ENCODE data around the gene CCL7. TPM values are rescaled to one million over a fixed set of nuclear protein-coding genes. Genes with fewer than 3 reads are reported as not detected.

CCL7 gene
- total RNA-seq, 1 donor from 2014 or later, result not detected

DNA sequence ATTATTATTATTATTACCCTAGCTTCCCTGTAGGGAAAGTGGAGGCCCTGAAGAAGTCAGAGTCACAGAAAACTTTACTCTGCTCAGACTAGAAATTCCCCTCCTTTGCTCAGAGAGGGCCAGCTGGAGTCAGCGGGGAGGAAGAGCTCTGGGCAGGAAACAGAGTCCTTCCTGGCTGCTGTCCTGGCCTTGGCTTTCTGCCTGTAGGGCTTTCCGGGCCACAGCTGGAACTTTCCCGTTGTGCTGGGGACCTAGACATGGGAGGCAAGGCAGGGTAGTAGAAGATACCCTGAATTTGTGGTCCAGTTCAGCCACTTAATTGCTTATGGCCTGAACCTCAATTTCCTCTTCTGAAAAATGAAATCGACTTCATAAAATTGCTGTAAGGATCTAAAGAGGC is 29.0 kb upstream of the CCL7 start:
- TF ChIP-seq, protein P1, sequence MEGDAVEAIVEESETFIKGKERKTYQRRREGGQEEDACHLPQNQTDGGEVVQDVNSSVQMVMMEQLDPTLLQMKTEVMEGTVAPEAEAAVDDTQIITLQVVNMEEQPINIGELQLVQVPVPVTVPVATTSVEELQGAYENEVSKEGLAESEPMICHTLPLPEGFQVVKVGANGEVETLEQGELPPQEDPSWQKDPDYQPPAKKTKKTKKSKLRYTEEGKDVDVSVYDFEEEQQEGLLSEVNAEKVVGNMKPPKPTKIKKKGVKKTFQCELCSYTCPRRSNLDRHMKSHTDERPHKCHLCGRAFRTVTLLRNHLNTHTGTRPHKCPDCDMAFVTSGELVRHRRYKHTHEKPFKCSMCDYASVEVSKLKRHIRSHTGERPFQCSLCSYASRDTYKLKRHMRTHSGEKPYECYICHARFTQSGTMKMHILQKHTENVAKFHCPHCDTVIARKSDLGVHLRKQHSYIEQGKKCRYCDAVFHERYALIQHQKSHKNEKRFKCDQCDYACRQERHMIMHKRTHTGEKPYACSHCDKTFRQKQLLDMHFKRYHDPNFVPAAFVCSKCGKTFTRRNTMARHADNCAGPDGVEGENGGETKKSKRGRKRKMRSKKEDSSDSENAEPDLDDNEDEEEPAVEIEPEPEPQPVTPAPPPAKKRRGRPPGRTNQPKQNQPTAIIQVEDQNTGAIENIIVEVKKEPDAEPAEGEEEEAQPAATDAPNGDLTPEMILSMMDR (IDR thresholded peaks at IDR 0.05), result no peak
- no peak overlapping the region for H3K4me3 Mint-ChIP-seq (ENCODE audit: unreplicated experiment)
- DNase-seq (ENCODE audit: extremely low spot score, unreplicated experiment), result no peak

DNA sequence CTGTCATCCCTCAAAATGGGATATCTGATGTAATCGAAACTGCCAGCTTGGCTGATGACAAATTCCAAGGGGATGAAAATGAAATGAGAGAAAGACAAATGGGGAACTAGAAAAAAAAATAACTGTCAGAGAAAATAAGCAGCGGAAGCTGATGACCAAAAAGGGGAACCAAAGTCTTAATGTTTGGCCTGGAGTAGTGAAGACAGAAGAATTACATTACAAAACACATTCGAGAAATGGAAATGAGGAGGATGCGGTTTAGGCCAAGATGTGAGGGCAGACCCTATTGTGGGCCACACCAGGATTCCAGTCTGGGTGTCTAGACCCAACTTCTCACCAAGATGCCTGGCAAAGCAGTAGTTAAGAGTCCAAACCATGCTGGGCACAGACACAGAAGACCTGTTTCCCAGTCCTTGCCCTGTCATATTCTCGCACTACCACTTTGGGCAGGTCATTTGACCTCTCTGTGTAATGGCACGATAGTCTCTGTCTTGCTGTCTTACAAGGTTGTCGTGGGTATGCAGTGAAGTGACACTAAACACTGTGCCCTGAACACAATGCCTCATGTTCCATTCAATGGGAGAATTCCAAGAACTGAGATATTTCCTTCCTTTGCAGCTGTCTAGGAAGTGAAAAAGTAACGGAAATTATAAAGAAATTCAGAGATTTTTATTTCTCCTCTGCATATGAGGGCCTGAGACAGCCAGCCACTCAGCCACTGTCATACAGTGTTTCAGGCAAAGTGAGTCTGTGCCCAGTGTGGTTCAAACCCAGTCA is 27.2 kb upstream of the CCL7 start:
- DNase-seq (ENCODE audit: extremely low spot score, unreplicated experiment), result no peak
- Mint-ChIP-seq H3K9me3 (ENCODE audit: unreplicated experiment) (no peaks in the 10 kb centered on the region), H3K27ac (ENCODE audit: unreplicated experiment) (peak overlapping the region; percentile 9), H3K4me3 (ENCODE audit: unreplicated experiment) (no peak overlapping the region), H3K4me1 (ENCODE audit: unreplicated experiment) (peaks cover 44% of the 10 kb centered on the region), H3K36me3 (ENCODE audit: unreplicated experiment) (no peaks in the 10 kb centered on the region), H3K27me3 (ENCODE audit: unreplicated experiment) (no peaks in the 10 kb centered on the region)
- TF ChIP-seq, protein P1 (IDR thresholded peaks at IDR 0.05), result no peak

More for the DNA sequence above, 29.0 kb upstream of the CCL7 start:
- Mint-ChIP-seq H3K27ac (ENCODE audit: unreplicated experiment) (peak overlapping the region; percentile 46), H3K36me3 (ENCODE audit: unreplicated experiment) (no peaks in the 10 kb centered on the region), H3K4me1 (ENCODE audit: unreplicated experiment) (peaks cover 56% of the 10 kb centered on the region), H3K27me3 (ENCODE audit: unreplicated experiment) (no peaks in the 10 kb centered on the region), H3K9me3 (ENCODE audit: unreplicated experiment) (no peaks in the 10 kb centered on the region)

DNA sequence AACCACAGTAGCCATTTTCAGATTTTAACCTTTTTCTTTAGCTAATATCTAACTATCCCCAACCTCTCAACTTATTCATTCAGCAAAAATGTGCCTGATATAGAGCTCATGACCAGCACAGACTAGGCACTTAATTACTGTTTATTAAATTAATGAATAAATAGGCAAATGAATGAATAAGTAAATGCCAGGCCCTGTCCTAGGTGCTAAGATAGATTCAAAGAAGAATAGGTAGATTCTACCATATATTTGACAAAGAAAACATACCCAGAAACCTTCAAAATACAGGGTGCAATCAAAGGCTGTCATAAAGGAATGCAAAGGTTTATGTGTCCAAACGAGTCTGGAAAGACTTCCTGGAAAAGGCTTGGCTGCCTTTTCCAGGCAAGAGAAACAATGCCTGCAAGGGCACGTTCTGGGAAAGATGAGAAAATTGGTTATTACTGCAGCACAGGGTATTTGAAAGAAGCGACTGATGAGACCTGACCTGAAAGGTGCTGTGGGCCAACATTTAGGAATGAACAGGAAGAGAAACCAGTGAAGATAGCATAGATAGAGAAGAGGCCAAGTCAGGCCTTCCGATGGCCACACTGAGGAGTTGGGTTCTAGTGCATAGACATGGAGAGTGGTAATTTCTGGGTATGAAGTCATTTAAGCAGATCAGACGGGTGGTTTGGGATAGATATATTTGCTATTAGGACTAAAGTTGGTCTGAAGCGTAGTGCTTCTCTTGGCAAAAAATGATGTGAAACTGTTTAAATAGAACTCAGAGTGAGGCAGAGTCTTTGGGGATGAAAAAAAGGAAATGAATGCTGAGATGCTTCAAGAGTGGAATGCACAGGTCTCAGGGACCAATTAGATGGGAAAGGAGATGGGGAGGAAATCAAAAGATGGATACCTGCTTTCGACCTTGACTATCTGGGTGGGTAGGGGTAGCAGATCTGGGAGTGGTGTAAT is 26.4 kb upstream of the CCL7 start:
- DNase-seq (ENCODE audit: extremely low spot score, unreplicated experiment), result no peak
- peaks cover 46% of the 10 kb centered on the region for H3K4me1 Mint-ChIP-seq (ENCODE audit: unreplicated experiment)
- TF ChIP-seq, protein P1 (IDR thresholded peaks at IDR 0.05), result no peak
- no peaks in the 10 kb centered on the region for H3K36me3 Mint-ChIP-seq (ENCODE audit: unreplicated experiment)
- no peak overlapping the region for H3K4me3 Mint-ChIP-seq (ENCODE audit: unreplicated experiment)
- H3K27ac Mint-ChIP-seq (ENCODE audit: unreplicated experiment), result no peak overlapping the region
- H3K9me3 Mint-ChIP-seq (ENCODE audit: unreplicated experiment), result no peaks in the 10 kb centered on the region
- H3K27me3 Mint-ChIP-seq (ENCODE audit: unreplicated experiment), result no peaks in the 10 kb centered on the region

DNA sequence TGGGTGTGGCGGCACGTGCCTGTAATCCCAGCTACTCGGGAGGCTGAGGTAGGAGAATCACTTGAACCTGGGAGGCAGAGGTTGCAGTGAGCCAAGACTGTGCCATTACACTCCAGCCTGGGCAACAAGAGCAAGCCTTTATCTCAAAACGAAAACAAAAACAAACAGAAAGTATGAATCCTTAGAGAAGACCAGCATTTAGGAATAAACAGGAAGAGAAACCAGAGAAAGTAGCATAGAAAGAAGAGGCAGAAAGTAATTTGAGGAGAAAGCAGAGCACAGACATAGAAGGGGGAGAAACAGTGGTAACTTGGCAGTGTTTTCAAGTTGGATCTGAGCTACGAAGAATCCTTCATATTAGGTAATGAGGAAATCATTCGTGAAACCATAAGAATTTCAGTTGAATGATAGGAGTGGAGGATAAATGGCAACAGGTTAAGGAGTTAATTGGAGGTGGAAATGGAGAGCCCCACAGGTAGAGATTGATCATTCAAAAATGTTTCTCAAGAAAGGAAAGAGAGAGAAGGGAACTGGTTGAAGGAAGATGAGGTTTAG is 24.6 kb upstream of the CCL7 start:
- H3K27ac Mint-ChIP-seq (ENCODE audit: unreplicated experiment), result no peak overlapping the region
- no peak overlapping the region for H3K4me3 Mint-ChIP-seq (ENCODE audit: unreplicated experiment)
- DNase-seq (ENCODE audit: extremely low spot score, unreplicated experiment), result no peak

More for the DNA sequence above, 24.6 kb upstream of the CCL7 start:
- H3K4me1 Mint-ChIP-seq (ENCODE audit: unreplicated experiment), result peaks cover 46% of the 10 kb centered on the region
- no peaks in the 10 kb centered on the region for H3K9me3 Mint-ChIP-seq (ENCODE audit: unreplicated experiment)
- TF ChIP-seq, protein P1 (IDR thresholded peaks at IDR 0.05), result no peak
- no peaks in the 10 kb centered on the region for H3K36me3 Mint-ChIP-seq (ENCODE audit: unreplicated experiment)
- H3K27me3 Mint-ChIP-seq (ENCODE audit: unreplicated experiment), result no peaks in the 10 kb centered on the region

Data from osteocyte (in vitro differentiated cells).